KG1 (cell line): ENCODE measurements around the gene GAREM1.
A peak's percentile ranks its signal among the peaks of the same experiment; 100 is the strongest.
"Not testable (repeated sequence)": the region's sequence is repeated elsewhere in the genome, so short reads cannot be mapped to it uniquely, and the experiment has no call there.

Source experiments
- DNase-seq: peaks from one replicate; lab custom pipeline; 2025; lab: John Stamatoyannopoulos, UW

The GAREM1 gene

GRCh38 chr18:32257084-32257785 is 213.4 kb downstream of the GAREM1 start:
- peak; percentile 56 for DNase-seq

DNA sequence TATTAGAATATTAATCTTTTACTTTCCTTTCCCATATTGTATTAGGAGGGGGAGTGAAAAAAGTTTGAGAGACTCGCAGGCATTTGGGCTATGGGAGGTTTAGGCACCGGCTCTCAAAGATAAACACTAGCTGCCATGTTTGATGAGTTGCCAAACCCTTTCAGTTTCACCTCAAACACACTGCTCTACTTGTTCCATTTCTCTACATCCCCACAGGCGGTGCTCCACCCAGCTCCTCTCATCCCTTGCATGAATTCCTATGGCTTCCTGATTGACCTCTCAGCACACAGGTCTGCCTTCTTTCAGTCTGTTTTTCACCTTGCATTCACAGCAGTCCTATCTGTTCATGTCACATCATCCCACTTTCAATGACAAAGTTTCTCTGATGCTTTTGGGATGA is 215.1 kb downstream of the GAREM1 start:
- no peak for DNase-seq

DNA sequence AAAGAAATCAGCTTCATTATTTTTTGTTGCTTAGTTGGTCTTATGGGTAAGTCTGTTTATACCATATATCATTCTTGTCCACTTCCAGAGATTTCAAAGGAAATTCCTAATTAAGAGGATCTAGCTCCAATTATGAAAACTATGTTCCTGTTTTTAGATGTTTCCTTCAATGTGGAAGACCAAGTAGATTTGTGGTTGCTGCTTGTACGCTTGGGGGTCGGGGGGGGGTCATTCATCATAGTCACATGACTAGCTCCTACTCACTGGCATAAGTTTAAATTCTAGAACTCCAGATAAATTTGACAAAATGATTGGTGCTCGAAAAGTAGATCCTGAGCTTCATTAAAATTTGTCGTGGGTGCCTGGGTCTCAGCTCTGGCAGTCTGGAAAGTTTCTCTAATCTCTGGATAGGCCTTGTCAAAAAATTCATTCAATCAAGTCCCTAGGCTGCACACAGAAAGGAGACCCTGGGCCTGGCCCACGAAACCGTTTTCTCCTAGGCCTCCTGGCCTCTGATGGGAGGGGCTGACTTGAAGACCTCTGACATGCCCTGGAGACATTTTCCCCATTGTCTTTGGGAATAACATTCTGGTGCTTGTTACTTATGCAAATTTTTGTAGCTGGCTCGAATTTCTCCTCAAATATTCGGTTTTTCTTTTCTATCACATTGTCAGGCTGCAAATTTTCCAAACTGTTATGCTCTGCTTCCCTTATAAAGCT is 218.4 kb downstream of the GAREM1 start:
- DNase-seq: no peak

DNA sequence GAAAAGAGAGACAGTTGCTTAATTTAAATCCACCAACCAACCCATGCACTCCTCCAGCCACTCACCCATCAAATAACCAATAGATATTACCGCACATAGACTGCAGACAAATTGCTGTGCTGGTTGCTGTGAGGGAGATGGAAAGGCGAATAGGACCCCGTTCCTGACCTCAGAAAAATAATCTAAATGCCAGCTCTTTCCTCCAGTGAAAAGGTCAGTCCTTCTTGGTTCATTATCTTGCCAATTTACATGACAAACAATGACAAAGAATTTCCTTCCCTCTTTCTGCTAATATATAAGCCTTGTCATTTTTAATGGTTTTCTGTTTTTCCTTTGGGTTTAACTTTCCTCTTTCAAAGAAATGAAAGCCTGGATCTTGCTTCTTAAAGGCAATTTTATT is 219.2 kb downstream of the GAREM1 start:
- DNase-seq: peak; percentile 18

- DNase-seq: no peak
Measured at GRCh38 chr18:32249147-32249929, 221.3 kb downstream of the GAREM1 start.

- DNase-seq: no peak
Measured at GRCh38 chr18:32244881-32245280, 225.8 kb downstream of the GAREM1 start.

GRCh38 chr18:32243358-32243757 is 227.3 kb downstream of the GAREM1 start:
- no peak for DNase-seq

DNA sequence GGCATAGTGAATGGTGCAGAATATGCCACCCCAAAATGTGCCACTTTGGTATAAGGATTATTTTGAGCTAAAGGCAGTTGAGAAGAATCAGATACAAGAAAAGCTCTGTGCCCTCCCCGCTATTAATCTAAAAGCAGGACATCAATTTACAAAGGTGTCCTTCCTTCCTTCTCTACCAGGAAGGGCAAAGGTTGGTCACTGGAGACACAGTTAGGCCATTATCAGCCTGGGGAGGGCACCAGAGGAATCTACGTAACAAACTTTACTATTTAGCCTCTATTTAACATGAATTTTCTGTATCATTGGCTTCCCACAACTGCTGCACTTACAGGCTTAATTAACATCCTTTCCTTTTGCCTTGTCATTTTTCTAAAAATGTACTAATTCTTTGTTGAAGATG is 228.3 kb downstream of the GAREM1 start:
- no peak for DNase-seq

DNA sequence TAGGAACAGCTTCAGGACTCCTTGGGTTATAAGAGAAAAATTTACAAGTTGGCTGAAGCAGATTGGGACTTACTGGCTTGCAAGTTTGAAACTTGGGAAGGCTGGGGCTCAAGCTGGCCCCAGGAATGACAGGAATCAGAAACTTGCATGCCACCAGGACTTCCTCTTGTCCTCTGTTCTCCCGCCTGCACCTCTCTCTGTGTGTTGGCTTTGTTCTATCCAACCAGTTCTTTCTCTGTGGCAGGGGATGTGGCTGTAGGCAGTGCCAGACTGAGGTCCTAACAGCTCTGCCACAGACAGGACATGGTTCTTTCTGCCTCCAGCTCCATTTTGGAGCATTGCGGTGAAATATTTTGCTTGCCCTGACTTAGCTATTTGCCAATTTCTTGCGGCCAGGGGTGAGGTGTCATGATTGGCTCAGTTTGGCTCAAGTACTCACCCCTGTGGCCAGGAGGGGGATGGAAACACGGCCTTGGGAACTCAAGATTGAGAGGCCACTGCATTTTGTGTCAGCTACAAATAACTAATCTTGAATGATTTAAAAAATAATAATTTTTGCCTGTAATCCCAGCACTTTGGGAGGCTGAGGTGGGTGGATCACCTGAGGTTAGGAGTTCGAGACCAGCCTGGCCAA is 231.9 kb downstream of the GAREM1 start:
- no peak for DNase-seq

- DNase-seq: no peak
Measured at GRCh38 chr18:32237049-32237448, 233.6 kb downstream of the GAREM1 start.

- not testable (repeated sequence) for DNase-seq
Measured at GRCh38 chr18:32233348-32233747, 237.3 kb downstream of the GAREM1 start.

DNA sequence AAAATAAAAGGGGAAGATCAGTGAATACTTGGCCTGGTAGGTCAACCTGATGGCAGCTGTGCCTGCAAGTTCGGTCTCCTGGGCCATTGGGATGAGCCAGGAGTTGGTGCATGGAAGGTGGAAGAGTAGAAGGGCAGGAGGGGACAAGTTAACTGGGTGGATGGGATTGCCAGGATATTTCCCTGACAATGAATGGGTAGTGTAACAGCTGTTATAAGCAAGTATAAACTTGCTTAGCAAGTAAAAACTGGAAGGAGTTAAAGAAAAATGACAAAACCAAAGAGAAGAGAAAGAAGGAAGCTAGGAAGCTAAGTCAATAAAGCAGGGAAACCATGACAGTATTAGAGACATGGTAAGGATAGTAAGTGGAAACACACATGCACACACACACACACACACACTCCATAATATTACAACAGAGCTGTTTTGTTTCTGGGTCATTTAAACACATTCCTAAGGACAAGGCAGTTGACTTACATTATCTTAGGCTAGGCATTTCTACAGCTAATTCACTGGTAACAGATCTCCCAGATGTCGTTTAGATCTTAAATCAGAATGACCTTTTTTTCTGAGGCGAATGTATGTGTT is 251.2 kb downstream of the GAREM1 start:
- no peak for DNase-seq

- DNase-seq: no peak
Measured at GRCh38 chr18:32216390-32216789, 254.3 kb downstream of the GAREM1 start.

- DNase-seq: no peak
Measured at GRCh38 chr18:32213693-32214092, 257.0 kb downstream of the GAREM1 start.
